GM12872 (cell line): ENCODE results near the gene TMEM106C.

ENCODE experiments used
- TF ChIP-seq, protein P1 (sequence below): IDR thresholded peaks from 3 replicates; pipeline ENCODE4 v1.5.1; 2011; ENCODE audit warnings: low read depth, mild to moderate bottlenecking, low read length, moderate library complexity; ENCODE audit not compliant: insufficient read depth

Gene TMEM106C

DNA sequence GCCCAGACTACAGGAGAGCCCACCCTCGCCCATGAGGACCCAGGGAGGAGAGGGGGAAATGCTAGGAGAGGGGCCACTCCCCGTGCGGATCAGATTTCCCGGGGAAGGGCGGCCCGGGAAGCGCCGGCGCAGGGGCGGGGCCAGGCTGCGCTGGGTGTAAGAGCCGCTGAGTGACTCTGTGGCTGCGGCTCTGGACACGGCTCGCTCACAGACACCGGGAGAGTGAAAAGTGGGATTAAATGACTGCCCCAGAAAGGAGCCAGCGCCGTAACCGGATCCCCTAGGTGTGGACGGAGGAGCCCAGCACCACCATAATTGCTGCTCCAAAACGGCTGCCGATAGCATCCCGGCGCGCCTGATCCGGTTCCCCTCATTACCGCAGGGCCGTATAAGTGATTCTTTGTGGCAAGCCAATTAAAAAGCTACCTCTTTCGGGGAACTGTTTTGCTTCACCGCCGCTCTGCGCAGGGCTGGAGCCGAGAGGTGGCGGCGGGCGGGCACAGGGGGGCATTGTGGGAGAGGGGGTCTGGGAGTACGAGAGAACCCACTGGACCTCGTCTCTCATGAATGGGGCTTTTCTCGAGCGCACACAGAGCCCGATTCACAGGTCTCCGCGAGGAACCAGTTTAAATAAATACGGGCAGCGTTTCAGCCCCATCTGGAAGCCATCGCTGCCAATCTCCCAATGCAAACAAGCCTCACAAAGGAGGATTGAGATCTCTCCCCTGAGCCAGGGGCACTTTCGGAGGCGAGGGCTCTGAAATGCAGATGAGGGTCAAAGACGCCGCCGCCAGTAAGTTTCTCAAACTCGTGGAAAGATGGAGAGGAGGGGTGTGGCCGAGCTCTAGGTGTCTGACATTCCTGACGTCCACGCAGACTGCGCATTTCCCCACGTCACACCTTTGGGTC lies 38.4 kb downstream of the TMEM106C start:
- TF ChIP-seq, protein P1, sequence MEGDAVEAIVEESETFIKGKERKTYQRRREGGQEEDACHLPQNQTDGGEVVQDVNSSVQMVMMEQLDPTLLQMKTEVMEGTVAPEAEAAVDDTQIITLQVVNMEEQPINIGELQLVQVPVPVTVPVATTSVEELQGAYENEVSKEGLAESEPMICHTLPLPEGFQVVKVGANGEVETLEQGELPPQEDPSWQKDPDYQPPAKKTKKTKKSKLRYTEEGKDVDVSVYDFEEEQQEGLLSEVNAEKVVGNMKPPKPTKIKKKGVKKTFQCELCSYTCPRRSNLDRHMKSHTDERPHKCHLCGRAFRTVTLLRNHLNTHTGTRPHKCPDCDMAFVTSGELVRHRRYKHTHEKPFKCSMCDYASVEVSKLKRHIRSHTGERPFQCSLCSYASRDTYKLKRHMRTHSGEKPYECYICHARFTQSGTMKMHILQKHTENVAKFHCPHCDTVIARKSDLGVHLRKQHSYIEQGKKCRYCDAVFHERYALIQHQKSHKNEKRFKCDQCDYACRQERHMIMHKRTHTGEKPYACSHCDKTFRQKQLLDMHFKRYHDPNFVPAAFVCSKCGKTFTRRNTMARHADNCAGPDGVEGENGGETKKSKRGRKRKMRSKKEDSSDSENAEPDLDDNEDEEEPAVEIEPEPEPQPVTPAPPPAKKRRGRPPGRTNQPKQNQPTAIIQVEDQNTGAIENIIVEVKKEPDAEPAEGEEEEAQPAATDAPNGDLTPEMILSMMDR, result no peak

DNA sequence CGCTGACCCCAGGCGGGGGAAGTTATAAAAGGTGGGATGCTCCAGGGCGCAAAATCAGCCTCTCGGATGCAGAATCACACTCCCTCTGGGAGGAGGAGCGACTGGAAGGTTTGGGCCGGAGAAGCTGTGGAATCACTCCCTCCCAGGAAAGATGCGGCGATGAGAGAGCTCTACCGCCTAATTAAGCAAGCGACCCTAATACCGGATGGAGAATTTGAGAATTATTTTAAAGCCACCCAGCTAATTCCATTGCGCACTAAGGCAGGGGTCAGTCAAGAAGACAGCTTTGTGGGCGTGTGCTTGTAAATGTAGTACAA lies 39.0 kb downstream of the TMEM106C start:
- TF ChIP-seq, protein P1, result no peak

DNA sequence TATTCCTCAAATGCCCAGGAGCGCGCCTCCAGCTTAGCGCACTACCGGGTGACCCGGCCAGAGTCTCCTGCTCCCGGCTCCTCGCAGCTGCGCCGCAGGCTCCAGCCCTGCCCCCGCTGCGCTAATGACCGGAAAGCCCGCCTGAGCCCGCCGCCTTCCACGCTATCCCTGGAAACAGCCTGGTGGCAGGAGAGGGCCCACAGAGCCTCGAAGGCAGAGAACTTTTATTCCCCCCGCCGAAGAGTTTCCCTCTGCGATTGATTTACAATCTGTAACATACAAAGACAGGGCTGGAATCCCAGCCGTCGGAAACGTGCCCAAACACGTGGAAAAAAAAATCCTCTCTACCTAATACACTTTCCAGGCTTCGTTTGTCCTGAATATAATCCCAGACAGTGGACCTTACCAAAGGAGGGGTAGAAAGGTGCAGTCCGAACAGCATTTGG lies 39.4 kb downstream of the TMEM106C start:
- TF ChIP-seq, protein P1, result no peak

DNA sequence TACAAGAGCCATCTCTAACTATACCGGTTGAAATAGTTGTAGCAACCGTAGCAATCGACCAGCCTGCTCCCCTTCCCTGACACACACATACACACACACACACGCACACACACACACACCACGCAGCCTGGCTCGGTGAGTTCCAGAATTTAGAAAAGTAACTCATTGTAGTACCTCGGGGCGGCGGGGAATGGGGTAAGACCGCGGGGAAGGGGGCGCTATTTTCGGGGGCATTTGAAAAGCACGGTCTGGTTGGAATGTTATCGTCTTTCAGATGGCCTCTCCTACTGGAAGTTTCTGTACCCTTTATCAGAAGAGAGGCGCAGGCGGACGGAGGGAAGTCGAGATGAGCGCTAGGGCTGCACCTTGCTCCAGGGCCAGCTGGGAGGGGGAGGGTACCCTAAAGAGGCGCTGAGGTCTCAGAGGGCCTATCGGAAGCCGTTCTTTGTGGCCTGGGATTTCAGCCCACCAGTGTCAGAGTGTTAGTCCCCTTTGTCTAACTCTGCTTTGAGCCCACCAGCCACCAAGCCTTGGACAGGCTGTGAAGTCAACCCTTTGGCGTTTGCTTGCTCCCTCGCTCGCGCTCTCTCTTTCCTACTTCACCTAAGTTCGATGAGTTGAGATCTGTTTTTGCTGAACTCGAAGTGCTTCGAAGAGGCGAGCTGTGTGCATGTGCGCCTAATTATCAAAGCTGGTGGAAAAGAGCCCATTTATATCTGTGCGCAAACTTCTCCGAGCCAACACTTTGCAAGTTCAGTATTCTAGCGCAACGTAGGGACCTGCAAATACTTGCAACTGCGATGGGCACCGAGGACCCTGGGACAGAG lies 40.0 kb downstream of the TMEM106C start:
- TF ChIP-seq, protein P1, result no peak

DNA sequence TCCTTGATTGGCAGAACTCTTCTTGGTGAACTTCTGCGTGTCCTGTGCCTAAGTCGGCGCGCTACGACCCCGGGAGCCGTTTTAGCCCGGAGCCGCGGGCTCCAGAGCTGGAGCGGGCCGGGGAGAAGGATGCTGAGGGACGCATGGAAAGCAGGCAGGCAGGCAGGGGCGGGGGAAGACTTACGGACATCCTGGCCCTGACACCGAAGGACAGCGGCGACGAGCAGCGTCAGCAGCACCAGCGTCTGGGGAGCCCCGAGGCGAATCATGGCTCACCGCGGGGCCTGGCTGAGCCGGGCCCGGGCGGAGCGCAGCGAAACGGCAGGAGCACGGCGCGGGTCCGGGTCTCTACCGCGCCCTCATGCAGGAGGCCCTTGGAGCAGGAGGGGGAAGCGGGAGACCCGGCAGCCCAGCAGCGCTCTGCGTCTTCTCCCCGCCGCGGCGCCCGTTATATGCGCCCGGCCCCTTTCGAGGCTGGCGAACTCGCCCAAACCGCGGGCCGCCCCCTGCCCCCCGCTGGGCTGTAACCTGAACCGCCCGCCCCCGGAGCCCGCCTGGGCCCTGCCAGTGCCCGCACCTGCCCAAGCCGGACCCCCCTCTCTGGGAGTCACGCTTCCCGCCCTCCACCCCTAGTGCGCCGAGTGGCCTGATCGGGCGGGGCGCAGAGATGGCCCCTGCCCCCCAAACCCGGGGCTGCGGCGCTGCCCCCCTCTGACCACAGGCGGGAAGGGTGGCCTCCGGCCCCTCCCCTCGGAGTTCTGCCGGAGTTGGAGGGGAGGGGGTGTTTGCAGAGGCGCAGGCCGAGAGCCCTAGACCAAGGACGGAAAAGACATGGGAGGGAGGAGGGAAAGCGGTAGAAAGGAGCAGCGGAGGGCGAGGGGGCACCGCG lies 40.9 kb downstream of the TMEM106C start, which contains the start of gene COL2A1:
Gene COL2A1 (minus strand): TSS at position 424 of the 889 bp plus-strand sequence. CDS start 155 bp downstream, at position 269.
- TF ChIP-seq, protein P1, result no peak

DNA sequence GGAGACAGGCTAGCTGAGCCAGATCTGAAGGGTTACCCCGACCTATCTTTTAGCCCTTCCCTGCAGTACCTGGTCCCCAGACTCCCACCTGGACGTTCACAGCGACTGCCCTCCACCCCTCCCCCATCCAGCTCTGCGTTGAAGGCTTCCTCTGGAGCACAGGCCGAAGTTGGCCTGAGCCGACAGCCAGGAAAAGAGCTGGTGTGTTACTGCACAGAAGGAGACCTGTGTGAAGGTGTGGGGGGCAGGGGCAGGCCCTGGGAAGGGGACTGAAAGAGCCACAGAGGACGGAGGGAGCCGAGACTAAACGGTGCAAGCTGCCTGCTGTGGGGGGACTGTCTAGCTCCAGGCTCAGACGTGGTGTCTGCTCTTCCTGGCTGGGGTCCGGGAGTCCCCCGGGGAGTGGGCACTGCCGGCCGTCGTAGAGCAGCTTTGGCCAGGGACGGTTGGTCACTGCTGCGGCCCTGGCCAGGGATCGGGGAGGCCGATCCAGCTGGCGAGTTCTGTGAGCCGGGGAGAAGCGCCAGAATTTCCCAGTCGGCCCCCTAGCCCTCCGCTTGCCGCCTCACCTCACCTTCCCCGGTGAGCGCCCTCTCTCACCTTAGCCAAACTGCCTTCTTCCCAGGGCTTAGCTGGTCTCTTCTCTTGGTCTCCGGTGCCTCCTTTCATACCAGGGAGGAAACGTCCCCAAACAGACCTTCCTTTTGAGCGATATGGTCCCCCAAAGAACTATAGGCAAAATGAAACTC lies 41.8 kb downstream of the TMEM106C start:
- TF ChIP-seq, protein P1, result no peak
